ENCODE measurements around the gene EMX2. TPM values are rescaled to one million over a fixed set of nuclear protein-coding genes. Genes with fewer than 3 reads are reported as not detected.

The EMX2 gene
- total and polyA plus RNA-seq, 2 experiments from 2014 or later: not detected

- DNase-seq (ENCODE audit: low spot score) (no peak), ATAC-seq (no peak)
- Histone ChIP-seq H4K20me1 (replicated peaks; ENCODE audit: insufficient read depth) (no peaks in the 10 kb centered on the region), H3K27ac (ENCODE audit: low read depth) (no peak overlapping the region), H3F3A (replicated peaks; ENCODE audit: low read depth) (no peaks in the 10 kb centered on the region), H3K4me1 (ENCODE audit: insufficient read depth) (no peaks in the 10 kb centered on the region), H3K36me3 (ENCODE audit: insufficient read depth) (no peaks in the 10 kb centered on the region), H3K9me2 (ENCODE audit: insufficient read depth) (no peaks in the 10 kb centered on the region), H3K27me3 (ENCODE audit: insufficient read depth) (0 out of 2 replicates have a peak, but pooled peaks cover under 1% of the 10 kb centered on the region), H3K79me2 (replicated peaks; ENCODE audit: insufficient read depth) (no peaks in the 10 kb centered on the region), H3K4me2 (no peak overlapping the region), H2AFZ (no peak overlapping the region), H3K4me3 (no peak overlapping the region)
- peaks cover 8% of the 10 kb centered on the region for H3K27me3 Mint-ChIP-seq (ENCODE audit: insufficient read depth, low read depth, poor library complexity)
- H3K36me3 Mint-ChIP-seq (ENCODE audit: low read depth): no peaks in the 10 kb centered on the region
- H3K4me1 Mint-ChIP-seq: peaks cover 12% of the 10 kb centered on the region
- H3K4me3 Mint-ChIP-seq: no peak overlapping the region
- TF ChIP-seq, protein P1, sequence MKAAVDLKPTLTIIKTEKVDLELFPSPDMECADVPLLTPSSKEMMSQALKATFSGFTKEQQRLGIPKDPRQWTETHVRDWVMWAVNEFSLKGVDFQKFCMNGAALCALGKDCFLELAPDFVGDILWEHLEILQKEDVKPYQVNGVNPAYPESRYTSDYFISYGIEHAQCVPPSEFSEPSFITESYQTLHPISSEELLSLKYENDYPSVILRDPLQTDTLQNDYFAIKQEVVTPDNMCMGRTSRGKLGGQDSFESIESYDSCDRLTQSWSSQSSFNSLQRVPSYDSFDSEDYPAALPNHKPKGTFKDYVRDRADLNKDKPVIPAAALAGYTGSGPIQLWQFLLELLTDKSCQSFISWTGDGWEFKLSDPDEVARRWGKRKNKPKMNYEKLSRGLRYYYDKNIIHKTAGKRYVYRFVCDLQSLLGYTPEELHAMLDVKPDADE (IDR thresholded peaks at IDR 0.05): no peak
- TF ChIP-seq REST (IDR thresholded peaks at IDR 0.05; ENCODE audit: unreplicated experiment): no peak
- TF ChIP-seq NANOG (IDR thresholded peaks at IDR 0.05; ENCODE audit: borderline replicate concordance): no peak
- TF ChIP-seq JUNB (IDR thresholded peaks at IDR 0.05; ENCODE audit: unreplicated experiment): no peak
- no peak for TF ChIP-seq ZNF114 (CRISPR knock-in tag; IDR thresholded peaks at IDR 0.05)
- no peak for TF ChIP-seq ZNF462 (CRISPR knock-in tag; IDR thresholded peaks at IDR 0.05)
- TF ChIP-seq EZH2 (IDR thresholded peaks at IDR 0.05; ENCODE audit: low read depth, unreplicated experiment): no peak
- no peak for TF ChIP-seq EZH2phosphoT487 (IDR thresholded peaks at IDR 0.05; ENCODE audit: unreplicated experiment)
- no peak for TF ChIP-seq CREB1 (CRISPR knock-in tag; IDR thresholded peaks at IDR 0.05; ENCODE audit: low read depth)
- TF ChIP-seq CTCF (conservative IDR thresholded peaks at IDR 0.05; ENCODE audit: low read depth in 2 of 2): no peak
- TF ChIP-seq STAT1 (IDR thresholded peaks at IDR 0.05; ENCODE audit: unreplicated experiment): no peak
- TF ChIP-seq POLR2AphosphoS5 (IDR thresholded peaks at IDR 0.05; ENCODE audit: low read depth): no peak
- TF ChIP-seq ZNF331 (CRISPR knock-in tag; IDR thresholded peaks at IDR 0.05; ENCODE audit: low read depth): no peak
- H3K9me3 Mint-ChIP-seq: no peaks in the 10 kb centered on the region
- H3K27ac Mint-ChIP-seq: no peak overlapping the region
Observed at GRCh38 chr10:117562220-117562619, 19.7 kb downstream of the EMX2 start.
